ENCODE data around the gene CCDC13.

- no peak for TF ChIP-seq CTCF (optimal IDR thresholded peaks at IDR 0.05 in 1 of 3, IDR thresholded peaks at IDR 0.05 in 1 of 3, conservative IDR thresholded peaks at IDR 0.05 in 1 of 3; ENCODE audit: extremely low read depth in 1 of 3, insufficient read depth in 2 of 3, low read length in 3 of 3)
- TF ChIP-seq EZH2 (IDR thresholded peaks at IDR 0.05; ENCODE audit: low read length): no peak
These were observed 26.3 kb downstream of the CCDC13 start for GRCh38 chr3:42746455-42747450.
